Activated CD4-positive, alpha-beta T cell treated with anti-CD3 and anti-CD28 coated beads, Interleukin-2, amount 10 ng/mL, durations not matched to agents 24 days and 14 days (primary cell): ENCODE results near the gene FBXW9. TPM values are rescaled to one million over a fixed set of nuclear protein-coding genes. Genes with fewer than 3 reads are reported as not detected.
"Not testable (repeated sequence)": the region's sequence is repeated elsewhere in the genome, so short reads cannot be mapped to it uniquely, and the experiment has no call there.

Source experiments
- DNase-seq: peaks from one replicate; pipeline ENCODE4 v3.0.0; 2022
- H3K27ac Mint-ChIP-seq: one replicate; pipeline ENCODE4 v1.8.0; 2022; ENCODE audit warnings: mild to moderate bottlenecking, mixed read lengths
- H3K27me3 Mint-ChIP-seq: one replicate; pipeline ENCODE4 v1.8.0; 2022; ENCODE audit warnings: mixed read lengths
- H3K36me3 Mint-ChIP-seq: one replicate; pipeline ENCODE4 v1.8.0; 2022; ENCODE audit warnings: low read depth, mild to moderate bottlenecking, mixed read lengths
- H3K4me1 Mint-ChIP-seq: one replicate; pipeline ENCODE4 v1.8.0; 2021; ENCODE audit warnings: mixed read lengths
- H3K4me3 Mint-ChIP-seq: one replicate; pipeline ENCODE4 v1.8.0; 2022; ENCODE audit warnings: mild to moderate bottlenecking, moderate library complexity, mixed read lengths
- H3K9me3 Mint-ChIP-seq: one replicate; pipeline ENCODE4 v1.8.0; 2021; ENCODE audit warnings: mixed read lengths
- intact Hi-C: fragments of 100-400 bp; cut with micrococcal nuclease; formaldehyde crosslinking; loops from one replicate; pipeline ENCODE4 v1.15.1; 2023
- total RNA-seq: library from RNA; stranded (reverse); gene quantifications from 2 replicates; pipeline ENCODE4 v1.2.3, GENCODE V29; 2022

The FBXW9 gene
- total RNA-seq, 1 donor from 2014 or later, result 12.4 TPM

DNA sequence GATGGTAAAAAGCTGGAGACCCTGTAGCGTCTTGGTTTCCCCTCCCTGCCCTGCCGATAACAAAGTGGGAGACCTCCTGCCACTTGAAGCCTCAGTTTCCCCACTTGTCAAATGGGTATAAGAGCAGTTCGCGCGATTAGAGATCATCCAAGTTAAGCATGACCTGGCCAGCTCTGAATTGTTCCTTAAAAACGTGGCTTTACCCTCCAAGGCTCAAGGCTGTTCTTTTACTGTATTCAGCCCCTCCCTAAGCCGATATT is 26.9 kb upstream of the FBXW9 start:
- intact Hi-C loops, result loop anchor here (5.0 kb wide), 1 partner anchor 69 kb away; the partner anchor contains the start of gene JUNB
- Mint-ChIP-seq H3K9me3 (no peaks in the 10 kb centered on the region), H3K36me3 (peaks cover 51% of the 10 kb centered on the region), H3K4me3 (peak overlapping the region; percentile 95), H3K27ac (peak overlapping the region; percentile 93), H3K27me3 (no peaks in the 10 kb centered on the region), H3K4me1 (peaks cover 33% of the 10 kb centered on the region)
- DNase-seq, result peak; percentile 69

DNA sequence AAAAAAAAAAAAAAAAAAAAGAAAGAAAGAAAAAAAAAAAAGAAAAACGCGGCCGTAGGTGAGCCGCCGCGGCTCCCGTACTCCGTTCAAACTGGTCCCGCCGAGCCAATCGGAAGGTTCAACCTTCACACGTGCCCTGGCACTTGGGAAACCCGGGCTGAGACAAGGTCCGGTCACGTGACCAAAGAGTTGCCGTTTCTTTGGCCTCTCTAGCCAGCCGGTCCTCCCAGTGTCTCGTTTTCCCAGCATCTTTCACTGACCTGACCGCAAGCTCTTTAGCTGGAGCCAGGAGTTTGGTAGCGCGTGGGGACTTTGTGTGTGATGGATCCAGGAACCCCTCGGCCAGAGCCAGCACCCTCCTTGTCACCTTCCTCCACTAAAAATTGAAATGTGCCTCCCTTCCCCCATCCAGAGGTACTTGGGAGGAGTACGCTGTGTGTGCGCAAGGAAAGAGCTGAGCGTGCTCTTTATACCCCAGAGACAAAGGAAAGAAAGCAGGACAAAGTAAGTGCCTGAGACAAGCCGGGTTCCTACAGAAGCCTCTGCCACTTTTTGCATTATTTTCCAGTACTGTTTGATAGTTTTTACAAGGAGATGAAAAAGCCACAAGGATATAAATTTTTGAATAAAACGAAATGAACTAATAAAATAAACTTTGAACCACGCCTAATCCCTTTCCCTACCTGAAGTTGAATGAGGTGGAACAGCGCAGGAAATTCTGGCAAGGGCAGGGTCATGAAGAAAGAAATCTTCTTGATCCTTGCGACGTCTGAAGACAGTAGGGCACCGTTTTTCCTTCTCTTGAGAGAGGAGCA is 26.3 kb upstream of the FBXW9 start:
- peak overlapping the region; percentile 93 for H3K27ac Mint-ChIP-seq
- peaks cover 33% of the 10 kb centered on the region for H3K4me1 Mint-ChIP-seq
- H3K9me3 Mint-ChIP-seq, result no peaks in the 10 kb centered on the region
- no peaks in the 10 kb centered on the region for H3K27me3 Mint-ChIP-seq
- DNase-seq, result peak; percentile 98
- H3K36me3 Mint-ChIP-seq, result peaks cover 49% of the 10 kb centered on the region
- intact Hi-C loops, result loop anchor here (1.0 to 5.0 kb wide), 3 partner anchors 11 to 70 kb away; partner anchors contain the start of genes DHPS and JUNB
- H3K4me3 Mint-ChIP-seq, result peak overlapping the region; percentile 95

- Mint-ChIP-seq H3K27me3 (no peaks in the 10 kb centered on the region), H3K4me3 (peak overlapping the region; percentile 95)
- intact Hi-C loops, result loop anchor here (1.0 to 5.0 kb wide), 3 partner anchors 11 to 70 kb away; partner anchors contain the start of genes DHPS and JUNB
These were observed 25.5 kb upstream of the FBXW9 start for GRCh38 chr19:12721656-12722565.

DNA sequence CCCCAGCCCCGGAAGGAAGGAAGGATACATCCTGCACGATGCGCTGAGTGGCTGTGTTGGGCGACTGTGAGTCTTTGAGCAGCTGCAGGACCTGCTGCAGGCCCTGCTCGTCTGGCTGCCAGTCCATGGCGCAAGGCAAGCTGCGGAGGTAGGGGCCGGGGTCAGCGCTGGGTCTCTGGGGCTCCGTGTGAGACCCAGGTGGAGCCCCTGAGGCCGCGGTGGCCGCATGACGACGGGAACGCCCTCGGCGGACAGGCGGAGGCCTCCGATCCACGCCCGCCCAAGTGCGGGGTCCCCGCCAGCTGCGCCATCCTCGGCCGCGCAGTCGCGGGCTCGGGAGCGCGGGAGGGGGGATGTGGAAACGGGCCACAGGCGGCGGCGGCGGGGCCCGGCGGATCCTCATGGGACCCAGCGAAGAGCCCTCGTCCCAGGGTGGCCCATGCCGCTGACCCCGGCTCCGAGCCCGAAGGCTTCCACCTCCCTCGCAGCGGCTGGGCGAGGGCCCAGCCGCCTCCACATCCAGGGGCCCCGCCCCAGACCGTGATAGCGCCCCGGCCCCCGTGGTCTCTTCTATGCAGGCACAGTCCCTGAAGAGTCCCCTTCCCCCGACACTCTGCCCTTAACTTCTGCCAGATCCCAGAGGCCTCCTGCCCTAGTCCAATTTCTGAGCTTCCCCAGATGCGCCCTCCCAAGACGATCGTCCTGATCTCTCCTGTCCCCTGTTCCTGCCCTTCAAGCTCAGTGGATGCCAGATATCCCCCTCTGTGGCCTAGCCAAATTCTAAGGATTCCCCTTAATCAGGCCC is 24.6 kb upstream of the FBXW9 start:
- no peaks in the 10 kb centered on the region for H3K9me3 Mint-ChIP-seq
- DNase-seq, result peak; percentile 75
- H3K27ac Mint-ChIP-seq, result peak overlapping the region; percentile 92
- H3K4me3 Mint-ChIP-seq, result peak overlapping the region; percentile 93
- peaks cover 35% of the 10 kb centered on the region for H3K4me1 Mint-ChIP-seq
- H3K27me3 Mint-ChIP-seq, result no peaks in the 10 kb centered on the region
- intact Hi-C loops, result loop anchor here (5.0 kb wide), 1 partner anchor 71 kb away; the partner anchor contains the start of gene JUNB
- H3K36me3 Mint-ChIP-seq, result peaks cover 48% of the 10 kb centered on the region

More at GRCh38 chr19:12721656-12722565, 25.5 kb upstream of the FBXW9 start:
- Mint-ChIP-seq H3K4me1 (peaks cover 33% of the 10 kb centered on the region), H3K36me3 (peaks cover 47% of the 10 kb centered on the region), H3K9me3 (no peaks in the 10 kb centered on the region), H3K27ac (peak overlapping the region; percentile 93)
- peak; percentile 84 for DNase-seq

GRCh38 chr19:12720296-12720695 is 23.9 kb upstream of the FBXW9 start:
- peaks cover 53% of the 10 kb centered on the region for H3K36me3 Mint-ChIP-seq
- no peaks in the 10 kb centered on the region for H3K9me3 Mint-ChIP-seq
- peak overlapping the region; percentile 77 for H3K27ac Mint-ChIP-seq
- no peak for DNase-seq
- intact Hi-C loops, result loop anchor here (5.0 kb wide), 1 partner anchor 72 kb away; the partner anchor contains the start of gene JUNB
- H3K4me1 Mint-ChIP-seq, result peaks cover 35% of the 10 kb centered on the region
- H3K4me3 Mint-ChIP-seq, result peak overlapping the region; percentile 93
- H3K27me3 Mint-ChIP-seq, result no peaks in the 10 kb centered on the region

GRCh38 chr19:12715929-12716328 is 19.5 kb upstream of the FBXW9 start:
- no peaks in the 10 kb centered on the region for H3K27me3 Mint-ChIP-seq
- DNase-seq, result no peak
- H3K36me3 Mint-ChIP-seq, result peaks cover 58% of the 10 kb centered on the region
- peaks cover 19% of the 10 kb centered on the region for H3K4me1 Mint-ChIP-seq
- no peak overlapping the region for H3K27ac Mint-ChIP-seq
- no peaks in the 10 kb centered on the region for H3K9me3 Mint-ChIP-seq
- H3K4me3 Mint-ChIP-seq, result no peak overlapping the region
- intact Hi-C loops, result no loop called here

DNA sequence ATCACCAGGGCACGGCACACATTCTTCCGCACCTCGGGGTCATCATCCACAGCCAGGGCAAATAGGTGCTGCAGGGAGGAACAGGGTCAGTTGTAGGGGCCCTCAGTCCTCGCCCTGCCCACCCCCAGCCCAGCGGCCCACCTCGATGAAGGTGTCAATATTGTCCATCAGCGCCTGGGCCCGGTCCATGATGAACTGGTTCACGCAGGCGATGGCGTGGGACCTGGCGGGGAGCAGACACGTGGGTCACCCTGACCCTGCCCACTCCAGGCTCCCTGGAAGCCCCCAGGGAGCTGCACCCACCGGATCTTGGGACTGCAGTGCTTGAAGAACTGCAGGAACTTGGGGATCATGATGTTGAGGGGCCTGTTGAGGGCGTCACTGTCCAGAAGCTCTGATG is 18.7 kb upstream of the FBXW9 start:
- Mint-ChIP-seq H3K27ac (no peak overlapping the region), H3K4me1 (peaks cover 13% of the 10 kb centered on the region), H3K4me3 (no peak overlapping the region), H3K27me3 (no peaks in the 10 kb centered on the region), H3K36me3 (peaks cover 60% of the 10 kb centered on the region), H3K9me3 (no peaks in the 10 kb centered on the region)
- DNase-seq, result no peak
- intact Hi-C loops, result no loop called here

DNA sequence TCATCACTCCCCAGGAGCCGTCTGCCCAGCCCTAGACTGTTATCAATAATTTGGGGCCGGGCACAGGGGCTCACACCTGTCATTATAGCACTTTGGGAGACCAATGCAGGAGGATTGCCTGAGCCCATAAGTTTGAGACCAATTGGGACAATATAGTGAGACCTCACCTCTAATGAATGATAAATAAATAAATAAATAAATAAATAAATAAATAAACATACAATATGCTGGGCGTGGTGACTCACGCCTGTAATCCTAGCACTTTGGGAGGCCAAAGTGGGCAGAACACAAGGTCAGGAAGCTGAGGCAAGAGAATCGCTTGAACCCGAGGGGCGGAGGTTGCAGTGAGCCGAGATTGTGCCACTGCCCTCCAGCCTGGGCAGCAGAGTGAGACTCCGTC is 16.9 kb upstream of the FBXW9 start:
- H3K27me3 Mint-ChIP-seq, DNase-seq, H3K4me3 Mint-ChIP-seq, H3K9me3 Mint-ChIP-seq, intact Hi-C loops, H3K4me1 Mint-ChIP-seq, H3K27ac Mint-ChIP-seq: not testable (repeated sequence)
- peaks cover 57% of the 10 kb centered on the region for H3K36me3 Mint-ChIP-seq

- peak; percentile 72 for DNase-seq
- H3K4me1 Mint-ChIP-seq, H3K9me3 Mint-ChIP-seq, intact Hi-C loops, H3K27ac Mint-ChIP-seq, H3K27me3 Mint-ChIP-seq, H3K4me3 Mint-ChIP-seq: not testable (repeated sequence)
- H3K36me3 Mint-ChIP-seq, result peaks cover 55% of the 10 kb centered on the region
These were observed 15.6 kb upstream of the FBXW9 start for GRCh38 chr19:12712077-12712476.

DNA sequence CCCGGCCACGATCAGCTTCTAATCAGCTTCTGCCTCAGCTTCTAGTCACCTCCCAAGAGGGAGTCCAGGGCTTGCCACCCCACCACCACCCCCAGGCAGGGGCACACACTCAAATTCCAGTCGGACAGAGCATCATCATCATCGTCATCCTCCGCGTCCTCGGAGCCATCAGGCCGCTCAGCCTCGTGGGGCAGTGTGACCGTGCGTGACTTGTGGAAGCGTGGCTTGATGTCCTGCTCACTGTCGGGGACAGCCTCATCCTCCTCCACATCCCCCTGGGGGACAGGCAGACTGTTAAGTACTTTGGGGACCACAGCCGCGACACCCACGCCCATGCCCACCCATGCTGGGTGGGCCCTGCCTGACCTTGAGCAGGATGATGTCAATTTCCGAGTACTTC is 14.8 kb upstream of the FBXW9 start:
- H3K4me1 Mint-ChIP-seq, result no peaks in the 10 kb centered on the region
- peaks cover 54% of the 10 kb centered on the region for H3K36me3 Mint-ChIP-seq
- intact Hi-C loops, result no loop called here
- no peaks in the 10 kb centered on the region for H3K9me3 Mint-ChIP-seq
- H3K27ac Mint-ChIP-seq, result no peak overlapping the region
- DNase-seq, result no peak
- H3K4me3 Mint-ChIP-seq, result no peak overlapping the region
- no peaks in the 10 kb centered on the region for H3K27me3 Mint-ChIP-seq

DNA sequence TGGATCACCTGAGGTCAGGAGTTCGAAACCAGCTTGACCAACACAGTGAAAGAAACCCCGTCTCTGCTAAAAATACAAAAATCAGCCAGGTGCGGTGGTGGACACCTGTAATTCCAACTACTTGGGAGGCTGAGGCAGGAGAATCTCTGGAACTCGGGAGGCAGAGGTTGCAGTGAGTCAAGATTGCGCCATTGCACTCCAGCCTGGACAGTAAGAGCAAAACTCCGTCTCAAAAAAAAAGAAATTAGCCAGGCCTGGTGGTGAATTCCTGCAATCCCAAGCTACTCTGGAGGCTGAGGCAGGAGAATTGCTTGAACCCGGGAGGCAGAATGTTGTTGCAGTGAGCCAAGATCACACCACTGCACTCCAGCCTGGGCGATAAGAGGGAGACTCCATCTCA is 12.2 kb upstream of the FBXW9 start:
- Mint-ChIP-seq H3K4me1 (no peaks in the 10 kb centered on the region), H3K27me3 (no peaks in the 10 kb centered on the region), H3K9me3 (no peaks in the 10 kb centered on the region), H3K27ac (no peak overlapping the region), H3K4me3 (no peak overlapping the region), H3K36me3 (peaks cover 60% of the 10 kb centered on the region)
- intact Hi-C loops, result no loop called here
- no peak for DNase-seq

DNA sequence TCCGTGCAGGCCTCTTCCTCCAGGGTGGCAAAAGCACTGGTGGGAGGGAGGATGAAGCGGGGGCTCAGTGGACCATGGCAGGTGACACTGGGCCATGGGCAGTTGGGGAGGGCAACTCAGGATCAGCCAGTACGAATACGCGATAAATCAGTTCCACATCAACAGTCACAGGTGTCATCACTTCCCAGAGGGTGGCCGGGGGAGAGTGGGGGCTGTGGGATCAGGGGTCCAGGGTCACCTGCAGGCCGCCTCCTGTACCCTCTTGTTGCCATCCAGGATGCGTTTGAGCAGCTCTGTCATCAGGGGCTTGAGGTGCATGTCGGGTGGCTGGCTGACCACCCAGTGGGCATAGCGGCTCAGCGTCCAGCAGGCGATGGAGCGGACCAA is 9.9 kb upstream of the FBXW9 start:
- peaks cover 61% of the 10 kb centered on the region for H3K36me3 Mint-ChIP-seq

DNA sequence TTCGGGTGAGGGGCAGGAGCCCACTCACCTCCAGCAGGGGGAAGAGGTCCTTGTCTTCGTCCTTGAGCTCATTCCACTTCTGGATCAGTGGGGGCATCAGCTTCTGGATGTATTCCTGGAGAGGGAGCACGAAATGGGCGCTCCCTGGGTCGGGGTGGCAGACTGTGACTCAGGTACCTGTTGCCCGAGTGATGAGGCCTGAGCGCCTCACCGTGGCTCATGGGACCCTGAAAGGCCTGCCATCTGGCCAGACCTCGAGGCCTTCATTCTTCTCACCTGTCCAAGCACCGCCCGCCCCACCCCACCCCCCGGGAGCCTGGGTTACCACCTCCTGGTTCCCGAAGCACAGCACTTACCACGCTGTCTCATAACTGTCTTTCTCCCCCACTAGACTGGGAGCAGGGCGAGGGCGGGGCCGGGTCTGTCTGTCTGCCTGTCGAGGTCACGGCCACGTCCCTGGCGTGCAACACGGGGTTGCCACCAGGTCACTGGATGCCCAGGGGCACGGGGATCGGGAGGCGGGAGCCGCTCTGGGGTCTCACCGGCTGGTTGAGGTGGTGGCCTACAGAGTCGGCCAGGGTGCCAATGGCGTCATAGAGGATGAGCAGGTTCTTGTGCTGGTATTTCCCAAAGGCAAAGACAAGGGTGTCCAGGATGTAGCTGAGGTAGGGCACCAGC is 9.4 kb upstream of the FBXW9 start:
- no peaks in the 10 kb centered on the region for H3K4me1 Mint-ChIP-seq
- no peak overlapping the region for H3K4me3 Mint-ChIP-seq
- no peak overlapping the region for H3K27ac Mint-ChIP-seq

More for the DNA sequence above, 9.9 kb upstream of the FBXW9 start:
- Mint-ChIP-seq H3K9me3 (no peaks in the 10 kb centered on the region), H3K27me3 (no peaks in the 10 kb centered on the region), H3K27ac (no peak overlapping the region), H3K4me3 (no peak overlapping the region), H3K4me1 (no peaks in the 10 kb centered on the region)
- intact Hi-C loops, result no loop called here
- DNase-seq, result no peak

More for the DNA sequence above, 9.4 kb upstream of the FBXW9 start:
- no peaks in the 10 kb centered on the region for H3K27me3 Mint-ChIP-seq
- no peak for DNase-seq
- H3K36me3 Mint-ChIP-seq, result peaks cover 63% of the 10 kb centered on the region
- H3K9me3 Mint-ChIP-seq, result no peaks in the 10 kb centered on the region
- intact Hi-C loops, result no loop called here
